B cell (primary cell): ENCODE measurements around the gene CEP112.

Experiments used
- EZH2 ChIP-seq: IDR thresholded peaks from 2 replicates; pipeline ENCODE4 v1.6.1; 2012; ENCODE audit warnings: borderline replicate concordance, low read depth, mild to moderate bottlenecking, moderate library complexity, low read length; ENCODE audit not compliant: insufficient read depth, poor library complexity, severe bottlenecking
- TF ChIP-seq, protein P1 (sequence below): fragments of 200-600 bp; IDR thresholded peaks from one replicate; pipeline ENCODE4 v1.8.0; 2022; ENCODE audit warnings: antibody characterized with exemption, mild to moderate bottlenecking

DNA sequence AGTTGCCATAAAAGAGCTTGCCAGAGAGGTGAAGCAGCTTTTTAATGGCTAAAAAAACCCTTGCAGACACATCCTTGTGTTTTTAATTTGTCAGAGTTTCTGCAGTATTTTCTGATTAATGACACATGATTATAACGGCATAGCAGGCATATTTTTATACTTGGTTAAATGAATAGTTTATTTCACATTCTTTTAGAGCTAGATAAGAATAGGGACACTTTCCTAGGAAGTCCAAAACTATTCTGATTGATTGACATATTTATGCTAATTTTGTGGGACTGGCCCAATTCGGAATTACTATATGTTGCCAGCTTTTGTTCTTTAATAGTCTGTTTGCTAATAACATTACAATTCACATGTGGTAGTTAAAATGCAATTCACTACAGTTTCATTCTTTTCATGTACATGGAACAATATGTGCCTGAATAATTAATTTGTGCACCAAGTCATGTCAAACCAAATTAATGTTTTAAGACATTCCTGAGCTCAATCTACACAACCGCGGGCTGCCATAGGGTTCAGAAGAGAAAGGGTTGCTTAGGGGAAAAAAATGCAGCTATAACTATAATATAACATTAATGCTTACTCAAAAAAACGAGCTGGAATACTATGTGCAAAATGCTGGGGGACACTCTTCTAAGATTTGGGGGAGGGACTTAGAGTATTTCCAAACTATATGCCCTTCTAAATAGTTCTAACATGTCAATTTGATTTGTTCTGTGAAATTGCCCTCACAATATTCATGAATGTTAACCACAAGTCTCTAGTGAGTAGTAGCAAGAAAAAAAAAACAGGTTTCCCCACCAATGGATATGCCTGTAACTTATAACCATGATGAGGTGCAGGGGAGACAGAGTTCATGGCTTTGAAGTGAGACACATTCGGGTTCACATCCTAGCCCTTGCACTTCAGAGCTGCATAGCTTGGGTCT lies 305.4 kb downstream of the CEP112 start:
- no peak for TF ChIP-seq EZH2
- TF ChIP-seq, protein P1, sequence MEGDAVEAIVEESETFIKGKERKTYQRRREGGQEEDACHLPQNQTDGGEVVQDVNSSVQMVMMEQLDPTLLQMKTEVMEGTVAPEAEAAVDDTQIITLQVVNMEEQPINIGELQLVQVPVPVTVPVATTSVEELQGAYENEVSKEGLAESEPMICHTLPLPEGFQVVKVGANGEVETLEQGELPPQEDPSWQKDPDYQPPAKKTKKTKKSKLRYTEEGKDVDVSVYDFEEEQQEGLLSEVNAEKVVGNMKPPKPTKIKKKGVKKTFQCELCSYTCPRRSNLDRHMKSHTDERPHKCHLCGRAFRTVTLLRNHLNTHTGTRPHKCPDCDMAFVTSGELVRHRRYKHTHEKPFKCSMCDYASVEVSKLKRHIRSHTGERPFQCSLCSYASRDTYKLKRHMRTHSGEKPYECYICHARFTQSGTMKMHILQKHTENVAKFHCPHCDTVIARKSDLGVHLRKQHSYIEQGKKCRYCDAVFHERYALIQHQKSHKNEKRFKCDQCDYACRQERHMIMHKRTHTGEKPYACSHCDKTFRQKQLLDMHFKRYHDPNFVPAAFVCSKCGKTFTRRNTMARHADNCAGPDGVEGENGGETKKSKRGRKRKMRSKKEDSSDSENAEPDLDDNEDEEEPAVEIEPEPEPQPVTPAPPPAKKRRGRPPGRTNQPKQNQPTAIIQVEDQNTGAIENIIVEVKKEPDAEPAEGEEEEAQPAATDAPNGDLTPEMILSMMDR, result no peak
